GM12878 (cell line): ENCODE measurements around the gene ABI1. TPM values are rescaled to one million over a fixed set of nuclear protein-coding genes. Genes with fewer than 3 reads are reported as not detected.

Source experiments
- ATAC-seq: fragments of 200-7000 bp; cut with Tn5 transposase; 3 replicates; pipeline ENCODE4 v1.9.1; 2020; ENCODE audit warnings: mild to moderate bottlenecking, moderate library complexity
- BruUV-seq: library from RNA; stranded (reverse); fragments of 400-500 nt; replicated peaks from 2 replicates; lab custom pipeline; 2021; lab: Mats Ljungman, UMichigan
- CTCF ChIA-PET: fragments of 300-600 bp; sonication (Branson Sonifier 250); formaldehyde crosslinking; extraction: SDS; loops from one replicate; lab custom pipeline; 2021; ENCODE audit warnings: inconsistent platforms; lab: Yijun Ruan, JAX
- POLR2A ChIA-PET: fragments of 350-600 bp; formaldehyde crosslinking; extraction: SDS; loops from one replicate; lab custom pipeline; 2021; ENCODE audit warnings: inconsistent platforms; lab: Charles Lee
- RAD21 ChIA-PET: fragments of 300-600 bp; sonication (Branson Sonifier 250); formaldehyde crosslinking; loops from one replicate; lab custom pipeline; 2023; ENCODE audit warnings: antibody characterized with exemption; ENCODE audit not compliant: unreplicated experiment; lab: Charles Lee
- SMC1A ChIA-PET: fragments of 300-600 bp; sonication (Branson Sonifier 250); formaldehyde crosslinking; loops from one replicate; lab custom pipeline; 2023; ENCODE audit not compliant: unreplicated experiment, uncharacterized antibody; lab: Charles Lee
- DNase-seq: peaks from one replicate; pipeline ENCODE4 v3.0.0-alpha.2; 2011; ENCODE audit warnings: low read depth, low spot score
- FAIRE-seq: peaks from 3 replicates; lab custom pipeline; 2011; peaks lifted over from hg19 to GRCh38; lab: Jason Lieb, UNC
- H2AFZ ChIP-seq: 2 replicates; pipeline ENCODE4 v1.6.0; 2011; ENCODE audit warnings: low read depth, low read length, control low read depth; ENCODE audit not compliant: control insufficient read depth
- H3K27ac ChIP-seq: 2 replicates; pipeline ENCODE4 v1.5.1; 2011; ENCODE audit warnings: control low read depth; ENCODE audit not compliant: control insufficient read depth, insufficient read depth
- H3K27me3 ChIP-seq, 2 experiments: replicated peaks in 1 of 2; 2 replicates each; pipeline versions ENCODE4 v1.6.0 to v1.6.1; 2011; ENCODE audit warnings: low read length in 1 of 2; ENCODE audit not compliant: control insufficient read depth in 2 of 2, insufficient read depth in 2 of 2
- H3K36me3 ChIP-seq, 2 experiments: 2 replicates each; pipeline ENCODE4 v1.5.1; 2011; ENCODE audit warnings: low read length in 1 of 2; ENCODE audit not compliant: control insufficient read depth in 2 of 2, insufficient read depth in 2 of 2
- H3K4me1 ChIP-seq: 2 replicates; pipeline ENCODE4 v1.6.1; 2011; ENCODE audit warnings: mild to moderate bottlenecking, low read length, moderate library complexity, mixed read lengths; ENCODE audit not compliant: control insufficient read depth, insufficient read depth
- H3K4me2 ChIP-seq: 2 replicates; pipeline ENCODE4 v1.6.0; 2011; ENCODE audit warnings: control low read depth; ENCODE audit not compliant: control insufficient read depth, insufficient read depth
- H3K4me3 ChIP-seq: fragments of 200-600 bp; sonication (generic); 2 replicates; pipeline ENCODE4 v1.5.1; 2016
- H3K79me2 ChIP-seq: 2 replicates; pipeline ENCODE4 v1.6.0; 2011; ENCODE audit warnings: low read length; ENCODE audit not compliant: control insufficient read depth, insufficient read depth
- H3K9ac ChIP-seq: 2 replicates; pipeline ENCODE4 v1.8.0; 2011; ENCODE audit warnings: low read length, control low read depth, mixed read lengths; ENCODE audit not compliant: control insufficient read depth, insufficient read depth
- H3K9me3 ChIP-seq: replicated peaks from 3 replicates; pipeline ENCODE4 v1.5.1; 2011; ENCODE audit warnings: mild to moderate bottlenecking, low read length; ENCODE audit not compliant: control insufficient read depth, insufficient read depth
- H4K20me1 ChIP-seq: 2 replicates; pipeline ENCODE4 v1.6.0; 2011; ENCODE audit not compliant: control insufficient read depth, insufficient read depth
- ATF3 ChIP-seq: IDR thresholded peaks from 2 replicates; pipeline ENCODE4 v1.6.1; 2011; ENCODE audit warnings: low read depth, mild to moderate bottlenecking, low read length, moderate library complexity, borderline replicate concordance; ENCODE audit errors: extremely low read depth
- BCLAF1 ChIP-seq: fragments of 450-650 bp; IDR thresholded peaks from 2 replicates; pipeline ENCODE4 v1.6.1; 2017; ENCODE audit warnings: antibody characterized with exemption, mild to moderate bottlenecking, moderate library complexity
- BRCA1 ChIP-seq: IDR thresholded peaks from 2 replicates; pipeline ENCODE4 v1.6.1; 2011; ENCODE audit warnings: low read depth, low read length, improper control_type of control experiment
- EED ChIP-seq: sonication (generic); IDR thresholded peaks from 2 replicates; pipeline ENCODE4 v1.6.1; 2016; ENCODE audit warnings: antibody characterized with exemption, low read depth
- MEF2B ChIP-seq: fragments of 450-650 bp; IDR thresholded peaks from 2 replicates; pipeline ENCODE4 v1.6.1; 2018; ENCODE audit warnings: mild to moderate bottlenecking, moderate library complexity; ENCODE audit not compliant: partially characterized antibody, poor library complexity, severe bottlenecking
- MTA2 ChIP-seq: fragments of 450-650 bp; IDR thresholded peaks from 2 replicates; pipeline ENCODE4 v1.6.1; 2016; ENCODE audit warnings: low read depth, mild to moderate bottlenecking, moderate library complexity
- MXI1 ChIP-seq: fragments of 150-350 bp; IDR thresholded peaks from 2 replicates; pipeline ENCODE4 v1.6.1; 2011; ENCODE audit warnings: low read depth, mild to moderate bottlenecking, inconsistent platforms, low read length, improper control_type of control experiment
- SUZ12 ChIP-seq: fragments of 200-600 bp; sonication (generic); IDR thresholded peaks from one replicate; pipeline ENCODE4 v1.6.1; 2018; ENCODE audit warnings: antibody characterized with exemption, mild to moderate bottlenecking; ENCODE audit not compliant: unreplicated experiment
- YY1 ChIP-seq: IDR thresholded peaks from 2 replicates; pipeline ENCODE4 v1.6.1; 2011; ENCODE audit warnings: low read depth, mild to moderate bottlenecking, low read length
- ZNF217 ChIP-seq: fragments of 450-650 bp; IDR thresholded peaks from 2 replicates; pipeline ENCODE4 v1.6.1; 2017; ENCODE audit warnings: antibody characterized with exemption, mild to moderate bottlenecking
- WGBS: methylation state at CpG from one replicate; pipeline ENCODE4 v1.1.6; 2016; ENCODE audit warnings: low lambda C conversion rate; ENCODE audit not compliant: insufficient replicate concordance, insufficient coverage; ENCODE audit errors: missing lambda C conversion rate; 5-methylcytosine and 5-hydroxymethylcytosine counted together
- in situ Hi-C: fragments of 300-500 bp; cut with MboI; formaldehyde crosslinking; loops from 9 replicates; pipeline ENCODE4 v1.14.3; 2018; ENCODE audit warnings: mixed read lengths
- intact Hi-C: fragments of 100-400 bp; cut with micrococcal nuclease; formaldehyde crosslinking; loops from one replicate; pipeline ENCODE4 v1.14.2; 2022; ENCODE audit not compliant: unreplicated experiment
- polyA plus RNA-seq, 11 experiments: library from polyadenylated mRNA; depleted of rRNA in 4 of 11; unstranded in 6 of 11; stranded (reverse) in 5 of 11; fragments of >200 nt; fragmentation: Nextera tagmentation in 4 of 11; fragmentation: Illumina TruSeq in 1 of 11; extraction: Ambion mirVana in 4 of 11; extraction: Trizol in 1 of 11; gene quantifications; 1 replicate in 1 of 11; 2 replicates in 10 of 11; pipeline versions ENCODE4 v1.2.1 to v1.2.3, GENCODE V29; 2011 to 2016; ENCODE audit warnings: inconsistent platforms in 2 of 11, missing spikeins in 2 of 11, low read depth in 1 of 11
- total RNA-seq, 4 experiments: library from RNA; depleted of rRNA in 3 of 4; stranded (reverse); fragments of >200 nt in 3 of 4; fragmentation: Illumina TruSeq in 1 of 4; extraction: Trizol in 1 of 4; gene quantifications; 2 replicates each; pipeline versions ENCODE4 v1.2.1 to v1.2.3, GENCODE V29; 2013 to 2021

The ABI1 gene
- total and polyA plus RNA-seq, 10 of the 15 experiments (the other 5 are each of a cell fraction or from before 2014, with no cell fraction given), result 31.2 to 73.2 (median 50.7) TPM

GRCh38 chr10:26700884-26701630, 159.7 kb downstream of the ABI1 start:
- CTCF ChIA-PET, result interaction anchor here (0.6 to 0.8 kb wide), 2 partner anchors 11 to 25 kb away, joined by 3 read pairs; no protein-coding TSS in a partner anchor
- TF ChIP-seq MEF2B (no peak), EED (no peak), ZNF217 (no peak), MTA2 (no peak), SUZ12 (no peak), ATF3 (no peak), BRCA1 (no peak), YY1 (no peak), MXI1 (no peak), BCLAF1 (no peak)
- no peak overlapping the region for H2AFZ ChIP-seq
- POLR2A ChIA-PET, result no interaction called here
- peaks cover 54% of the 10 kb centered on the region for H3K79me2 ChIP-seq
- no peaks in the 10 kb centered on the region; the same call in 1 of the 3 replicates for H3K9me3 ChIP-seq
- SMC1A ChIA-PET, result no interaction called here
- intact Hi-C loops, result no loop called here
- WGBS, result 57% methylated on average over 4 of the region's 4 CpGs
- no peaks in the 10 kb centered on the region for H3K27me3 ChIP-seq
- peaks cover 2 to 11% of the 10 kb centered on the region in 2 experiments; a peak in 3 of 4 replicates for H3K36me3 ChIP-seq
- no peaks in the 10 kb centered on the region for H3K4me1 ChIP-seq
- no peaks in the 10 kb centered on the region for H4K20me1 ChIP-seq
- RAD21 ChIA-PET, result no interaction called here
- H3K4me3 ChIP-seq, result peak overlapping the region; percentile 15; the same call in 1 of the 2 replicates
- H3K9ac ChIP-seq, result no peak overlapping the region
- no peak for ATAC-seq
- DNase-seq, result no peak
- no peak for FAIRE-seq
- no peak overlapping the region for H3K27ac ChIP-seq
- H3K4me2 ChIP-seq, result no peak overlapping the region
- in situ Hi-C loops, result no loop called here
- TSS peak; percentile 31 for BruUV-seq
